PFSK-1 (cell line): ENCODE data around the gene EGR2.

Experiments used
- FOXP2 ChIP-seq: optimal IDR thresholded peaks from 2 replicates; pipeline ENCODE3; 2011; ENCODE audit warnings: borderline replicate concordance, control low read depth, inconsistent platforms; ENCODE audit not compliant: insufficient read depth; ENCODE audit errors: extremely low read length, extremely low read depth
- POLR2AphosphoS5 ChIP-seq: IDR thresholded peaks from 2 replicates; pipeline ENCODE4 v1.6.1; 2012; ENCODE audit warnings: low read depth, mild to moderate bottlenecking, control low read depth, low read length, moderate library complexity
- SIN3A ChIP-seq: IDR thresholded peaks from 2 replicates; pipeline ENCODE4 v1.6.1; 2012; ENCODE audit warnings: mild to moderate bottlenecking, low read length, moderate library complexity, borderline replicate concordance; ENCODE audit not compliant: insufficient read depth
- TAF1 ChIP-seq: IDR thresholded peaks from 2 replicates; pipeline ENCODE4 v1.6.1; 2012; ENCODE audit warnings: low read length, control low read depth, borderline replicate concordance; ENCODE audit not compliant: insufficient read depth
- TF ChIP-seq, protein P1 (sequence below), 2 experiments: IDR thresholded peaks; 2 replicates each; pipeline versions ENCODE4 v1.6.1 to v1.8.0; 2011 to 2012; ENCODE audit warnings: low read depth in 2 of 2, low read length in 2 of 2, control low read depth in 1 of 2, inconsistent platforms in 1 of 2, mild to moderate bottlenecking in 1 of 2, moderate library complexity in 1 of 2; ENCODE audit not compliant: insufficient read depth in 1 of 2

DNA sequence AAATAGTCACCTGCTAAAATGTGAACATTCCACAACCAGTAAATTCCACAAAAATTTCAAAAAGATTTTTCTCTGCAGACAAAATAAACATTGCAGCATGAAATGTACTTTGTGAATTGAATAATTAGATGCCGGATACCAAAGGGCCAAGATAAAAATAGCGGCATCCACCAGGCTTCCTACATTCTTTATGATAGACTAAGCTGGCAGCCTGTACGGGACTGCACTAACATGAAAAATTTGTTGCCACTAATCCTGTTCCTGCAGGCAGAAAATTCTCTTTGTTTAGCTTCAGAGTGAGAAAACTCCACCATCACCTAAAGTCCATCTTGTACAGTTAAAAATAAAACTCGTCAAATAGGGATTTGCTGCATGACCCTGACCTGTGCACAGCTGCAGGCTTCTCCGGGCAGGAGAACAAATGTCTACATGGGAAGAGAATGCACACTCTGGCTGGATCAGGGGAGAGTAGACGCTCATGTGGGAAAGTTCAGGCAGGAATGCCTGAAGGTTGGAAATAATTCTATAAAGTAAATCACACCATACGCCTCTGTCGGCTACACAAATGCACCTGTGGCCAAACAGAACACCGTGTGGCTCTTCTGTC is 27.2 kb downstream of the EGR2 start:
- TF ChIP-seq POLR2AphosphoS5 (no peak), SIN3A (no peak), FOXP2 (no peak), TAF1 (no peak)
- TF ChIP-seq, protein P1, sequence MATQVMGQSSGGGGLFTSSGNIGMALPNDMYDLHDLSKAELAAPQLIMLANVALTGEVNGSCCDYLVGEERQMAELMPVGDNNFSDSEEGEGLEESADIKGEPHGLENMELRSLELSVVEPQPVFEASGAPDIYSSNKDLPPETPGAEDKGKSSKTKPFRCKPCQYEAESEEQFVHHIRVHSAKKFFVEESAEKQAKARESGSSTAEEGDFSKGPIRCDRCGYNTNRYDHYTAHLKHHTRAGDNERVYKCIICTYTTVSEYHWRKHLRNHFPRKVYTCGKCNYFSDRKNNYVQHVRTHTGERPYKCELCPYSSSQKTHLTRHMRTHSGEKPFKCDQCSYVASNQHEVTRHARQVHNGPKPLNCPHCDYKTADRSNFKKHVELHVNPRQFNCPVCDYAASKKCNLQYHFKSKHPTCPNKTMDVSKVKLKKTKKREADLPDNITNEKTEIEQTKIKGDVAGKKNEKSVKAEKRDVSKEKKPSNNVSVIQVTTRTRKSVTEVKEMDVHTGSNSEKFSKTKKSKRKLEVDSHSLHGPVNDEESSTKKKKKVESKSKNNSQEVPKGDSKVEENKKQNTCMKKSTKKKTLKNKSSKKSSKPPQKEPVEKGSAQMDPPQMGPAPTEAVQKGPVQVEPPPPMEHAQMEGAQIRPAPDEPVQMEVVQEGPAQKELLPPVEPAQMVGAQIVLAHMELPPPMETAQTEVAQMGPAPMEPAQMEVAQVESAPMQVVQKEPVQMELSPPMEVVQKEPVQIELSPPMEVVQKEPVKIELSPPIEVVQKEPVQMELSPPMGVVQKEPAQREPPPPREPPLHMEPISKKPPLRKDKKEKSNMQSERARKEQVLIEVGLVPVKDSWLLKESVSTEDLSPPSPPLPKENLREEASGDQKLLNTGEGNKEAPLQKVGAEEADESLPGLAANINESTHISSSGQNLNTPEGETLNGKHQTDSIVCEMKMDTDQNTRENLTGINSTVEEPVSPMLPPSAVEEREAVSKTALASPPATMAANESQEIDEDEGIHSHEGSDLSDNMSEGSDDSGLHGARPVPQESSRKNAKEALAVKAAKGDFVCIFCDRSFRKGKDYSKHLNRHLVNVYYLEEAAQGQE (IDR thresholded peaks at IDR 0.05; ENCODE audit: insufficient read depth in 1 of 2, low read depth in 2 of 2, low read length in 2 of 2): no peak
